Activated CD4-positive, alpha-beta T cell treated with anti-CD3 and anti-CD28 coated beads for 36 hours (primary cell): ENCODE measurements around the gene KDM1B. TPM values are rescaled to one million over a fixed set of nuclear protein-coding genes. Genes with fewer than 3 reads are reported as not detected.

Source experiments
- ATAC-seq: fragments of 200-7000 bp; cut with Tn5 transposase; one replicate; pipeline ENCODE4 v1.10.0; 2021; ENCODE audit warnings: mild to moderate bottlenecking, moderate library complexity
- CTCF ChIA-PET: fragments of 350-600 bp; sonication (Branson Sonifier 250); formaldehyde crosslinking; loops from one replicate; lab custom pipeline; 2021; ENCODE audit warnings: antibody characterized with exemption; lab: Charles Lee
- POLR2A ChIA-PET: fragments of 350-600 bp; sonication (Branson Sonifier 250); formaldehyde crosslinking; loops from one replicate; lab custom pipeline; 2021; ENCODE audit warnings: antibody characterized with exemption, inconsistent platforms; lab: Charles Lee
- DNase-seq: peaks from one replicate; pipeline ENCODE4 v3.0.0-alpha.2; 2020
- H3K27ac Mint-ChIP-seq: one replicate; pipeline ENCODE4 v1.8.0; 2021; ENCODE audit warnings: mixed read lengths
- H3K27me3 Mint-ChIP-seq: one replicate; pipeline ENCODE4 v1.8.0; 2021; ENCODE audit warnings: mixed read lengths
- H3K36me3 Mint-ChIP-seq: one replicate; pipeline ENCODE4 v1.8.0; 2021; ENCODE audit warnings: low read depth, mixed read lengths
- H3K4me1 Mint-ChIP-seq: one replicate; pipeline ENCODE4 v1.8.0; 2021; ENCODE audit warnings: mixed read lengths
- H3K4me3 Mint-ChIP-seq: one replicate; pipeline ENCODE4 v1.8.0; 2021; ENCODE audit warnings: mild to moderate bottlenecking, moderate library complexity, mixed read lengths
- H3K9me3 Mint-ChIP-seq: one replicate; pipeline ENCODE4 v1.8.0; 2021; ENCODE audit warnings: low read depth, mixed read lengths
- intact Hi-C, 2 experiments: fragments of 100-400 bp; cut with DNase I in 1 of 2; cut with micrococcal nuclease in 1 of 2; formaldehyde crosslinking; loops; one replicate each; pipeline versions ENCODE4 v1.14.2 to v1.15.1; 2022 to 2024; cut with DNase I, micrococcal nuclease
- total RNA-seq, 2 experiments: library from RNA; stranded (reverse); gene quantifications; one replicate each; pipeline ENCODE4 v1.2.3, GENCODE V29; 2021

The KDM1B gene
- total RNA-seq, 2 experiments from 2014 or later: 13.4 to 13.9 TPM

DNA sequence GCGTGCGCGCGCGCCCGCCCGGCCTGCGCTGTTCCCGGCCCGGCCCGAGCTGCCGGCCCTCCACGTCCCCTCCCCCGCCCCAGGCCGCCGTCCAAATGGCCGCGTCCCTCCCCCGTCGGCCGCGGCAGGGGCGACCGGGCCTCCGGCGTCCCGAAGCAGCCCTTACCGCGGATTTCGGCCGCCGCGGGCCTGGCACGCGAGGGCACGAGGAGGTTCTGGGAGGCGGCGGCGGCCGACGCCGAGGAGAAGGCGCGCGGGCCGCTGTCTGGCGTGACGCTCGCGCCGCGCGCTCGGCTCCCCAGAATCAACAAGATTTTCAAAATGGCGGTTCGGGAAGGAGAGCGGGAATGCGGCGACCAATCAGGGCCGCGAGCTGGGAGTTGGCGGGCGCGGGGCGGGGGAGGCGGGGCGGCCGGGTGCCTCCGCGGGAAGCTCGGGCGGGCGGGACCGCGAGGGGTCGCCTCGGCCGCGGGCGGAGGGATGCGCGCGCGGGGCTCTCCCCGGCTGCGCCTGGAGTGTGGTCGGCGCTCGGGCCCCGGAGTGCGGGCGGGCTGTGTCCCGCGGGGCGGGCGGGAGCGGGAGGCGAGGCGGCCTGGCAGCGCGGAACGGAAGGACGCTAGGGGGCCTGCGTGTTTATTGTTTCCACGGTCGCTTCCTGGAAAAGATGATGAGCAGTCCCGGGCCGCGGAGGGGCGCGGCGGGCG, 109.1 kb downstream of the KDM1B start, which contains the start of gene DEK:
Gene DEK (minus strand): TSS at position 312 of the 704 bp plus-strand sequence. CDS start 543 bp downstream, outside the sequence.
- Mint-ChIP-seq H3K9me3 (peaks cover 5% of the 10 kb centered on the region), H3K4me1 (peaks cover 48% of the 10 kb centered on the region), H3K4me3 (peak within 1 kb of the TSS; percentile 93), H3K27ac (peak within 1 kb of the TSS; percentile 99), H3K27me3 (no peaks in the 10 kb centered on the region), H3K36me3 (peaks cover 44% of the 10 kb centered on the region)
- DNase-seq: peak; percentile 91
- ChIA-PET POLR2A (interaction anchor here (0.7 kb wide), 1 partner anchor 11 kb away, joined by 3 read pairs; no protein-coding TSS in a partner anchor), CTCF (no interaction called here)
- peak; percentile 55 for ATAC-seq
- intact Hi-C loops: loop anchor here (1.0 to 10.0 kb wide), 10 partner anchors 109 to 1948 kb away; partner anchors contain the start of genes KDM1B (in 2 of the 2), NUP153 (in 2 of the 2), TPMT (in 2 of the 2) and ATXN1 (in 1 of the 2)

DNA sequence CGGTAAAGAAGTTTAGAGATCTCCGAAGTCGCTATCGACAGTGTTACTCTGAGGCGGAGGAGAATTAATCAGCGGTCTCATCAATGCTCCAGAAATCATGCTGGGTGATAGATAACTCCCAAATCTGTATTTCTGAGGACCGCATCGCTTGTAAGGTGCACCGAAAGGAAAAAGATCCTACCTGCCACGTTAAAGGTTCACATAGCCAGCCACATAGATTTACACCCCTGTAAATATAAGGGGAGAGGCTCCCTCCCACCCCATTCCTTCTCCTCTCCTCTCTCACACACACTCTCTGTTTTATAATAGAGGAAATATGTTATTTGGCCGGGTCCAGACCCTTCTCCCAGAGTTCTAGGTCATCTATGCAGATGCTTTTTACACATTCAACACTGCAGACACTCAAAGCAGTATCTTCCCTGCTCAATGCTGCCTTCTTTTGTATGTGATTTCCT, 109.7 kb downstream of the KDM1B start:
- H3K9me3 Mint-ChIP-seq: peaks cover 5% of the 10 kb centered on the region
- DNase-seq (no peak), ATAC-seq (no peak)
- peak overlapping the region; percentile 93 for H3K4me3 Mint-ChIP-seq
- ChIA-PET CTCF (interaction anchor here (0.7 to 1.0 kb wide), 2 partner anchors 10 to 667 kb away, joined by 3 to 4 read pairs; no protein-coding TSS in a partner anchor), POLR2A (interaction anchor here (0.7 kb wide), 1 partner anchor 10 kb away, joined by 3 read pairs; no protein-coding TSS in a partner anchor)
- peaks cover 42% of the 10 kb centered on the region for H3K4me1 Mint-ChIP-seq
- H3K36me3 Mint-ChIP-seq: peaks cover 38% of the 10 kb centered on the region
- H3K27me3 Mint-ChIP-seq: no peaks in the 10 kb centered on the region
- intact Hi-C loops: loop anchor here (1.0 to 10.0 kb wide), 10 partner anchors 110 to 1947 kb away; partner anchors contain the start of genes KDM1B (in 2 of the 2), NUP153 (in 2 of the 2), TPMT (in 2 of the 2) and ATXN1 (in 1 of the 2)
- peak overlapping the region; percentile 95 for H3K27ac Mint-ChIP-seq

DNA sequence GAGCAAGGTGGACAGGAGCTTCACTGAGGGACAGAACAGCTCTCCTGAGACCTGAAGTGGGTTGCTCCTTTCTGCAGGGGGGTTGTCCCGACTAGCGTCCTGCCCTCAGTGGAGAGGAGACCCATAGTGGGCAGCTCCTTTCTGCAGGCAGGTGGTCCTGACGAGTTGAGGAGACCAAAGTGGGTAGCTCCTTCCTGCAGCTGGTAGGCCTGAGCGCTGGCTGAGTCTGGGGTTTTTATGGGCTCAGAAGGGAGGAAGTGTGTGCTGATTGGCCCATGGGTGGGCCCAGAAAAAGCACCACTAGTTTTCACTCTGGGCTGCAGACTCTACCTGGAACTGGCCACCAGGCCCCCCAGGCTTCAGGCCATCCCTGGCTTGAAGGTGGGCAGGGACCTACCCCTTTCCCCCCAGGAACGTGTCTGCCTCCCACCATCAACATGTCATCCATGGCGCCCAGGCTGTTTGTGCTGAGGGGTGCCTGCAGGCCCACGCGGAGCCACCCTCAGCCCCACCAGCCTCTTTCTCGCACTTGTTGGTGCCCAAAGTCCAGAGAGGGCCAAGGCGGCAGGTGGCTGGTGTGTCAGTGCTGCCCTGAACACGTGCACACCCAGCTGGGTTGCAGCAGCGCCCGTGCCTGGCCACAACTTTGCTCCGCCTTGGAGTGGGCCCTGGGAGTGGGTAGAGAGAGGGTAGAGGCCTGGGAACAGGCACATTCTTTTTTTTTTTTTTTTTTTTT, 110.7 kb downstream of the KDM1B start:
- peak overlapping the region; percentile 93 for H3K4me3 Mint-ChIP-seq
- POLR2A ChIA-PET: interaction anchor here (0.6 kb wide), 1 partner anchor 114 kb away, joined by 6 read pairs; no protein-coding TSS in a partner anchor
- DNase-seq: peak; percentile 32
- intact Hi-C loops: loop anchor here in 1 of 2 experiments (10.0 kb wide), 1 partner anchor 1251 kb away; no protein-coding TSS in a partner anchor
- ATAC-seq: no peak
- H3K9me3 Mint-ChIP-seq: peaks cover 5% of the 10 kb centered on the region
- H3K27me3 Mint-ChIP-seq: no peaks in the 10 kb centered on the region
- peaks cover 29% of the 10 kb centered on the region for H3K36me3 Mint-ChIP-seq
- H3K27ac Mint-ChIP-seq: peak overlapping the region; percentile 95
- CTCF ChIA-PET: interaction anchor here (0.7 to 1.0 kb wide), 2 partner anchors 9 to 668 kb away, joined by 3 to 4 read pairs; no protein-coding TSS in a partner anchor
- H3K4me1 Mint-ChIP-seq: peaks cover 32% of the 10 kb centered on the region

DNA sequence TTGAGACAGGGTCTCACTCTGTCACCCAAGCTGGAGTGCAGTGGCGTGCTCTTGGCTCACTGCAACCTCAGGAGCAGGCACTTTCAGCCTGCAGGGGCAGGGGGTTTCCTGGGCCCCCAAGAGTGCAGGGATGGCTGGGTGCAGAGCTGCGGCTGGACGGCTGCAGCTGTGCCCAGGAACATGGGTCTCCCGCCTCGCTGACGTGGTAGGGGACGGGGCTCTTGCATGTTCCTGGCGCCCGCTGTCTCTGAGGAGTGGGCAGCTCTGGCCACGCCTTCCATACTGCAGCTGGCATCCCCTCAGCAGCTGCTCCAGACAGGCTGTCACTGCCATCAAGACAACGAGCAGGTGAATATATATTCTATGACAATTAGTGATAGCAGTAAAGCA, 111.3 kb downstream of the KDM1B start:
- Mint-ChIP-seq H3K27me3 (no peaks in the 10 kb centered on the region), H3K9me3 (peaks cover 5% of the 10 kb centered on the region), H3K4me1 (peaks cover 26% of the 10 kb centered on the region), H3K36me3 (peaks cover 23% of the 10 kb centered on the region), H3K4me3 (no peak overlapping the region), H3K27ac (no peak overlapping the region)
- ChIA-PET POLR2A (no interaction called here), CTCF (interaction anchor here (1.2 kb wide), 1 partner anchor 239 kb away, joined by 3 read pairs; no protein-coding TSS in a partner anchor)
- intact Hi-C loops: loop anchor here in 1 of 2 experiments (10.0 kb wide), 1 partner anchor 1252 kb away; no protein-coding TSS in a partner anchor
- ATAC-seq (no peak), DNase-seq (no peak)

DNA sequence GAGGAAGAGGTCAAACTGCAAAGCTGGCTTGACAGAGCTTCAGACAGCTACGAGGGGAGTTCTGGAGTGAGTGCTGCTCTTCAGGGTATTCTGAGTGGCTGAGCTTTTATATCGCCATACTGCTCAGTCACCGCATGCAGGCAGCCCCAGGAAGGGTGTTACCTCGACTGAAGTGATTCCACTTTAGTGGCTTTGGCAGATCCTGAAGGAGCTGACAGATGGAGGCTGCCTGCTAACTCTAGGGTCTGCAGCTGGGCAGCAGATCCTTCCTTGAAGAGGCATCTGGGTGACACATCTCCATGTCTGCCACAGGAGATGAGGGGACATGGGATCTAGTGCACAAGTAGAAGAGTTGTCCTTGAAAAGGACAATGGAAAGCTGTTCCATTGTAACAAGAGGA, 112.8 kb downstream of the KDM1B start:
- POLR2A ChIA-PET: no interaction called here
- Mint-ChIP-seq H3K36me3 (peaks cover 9% of the 10 kb centered on the region), H3K27ac (no peak overlapping the region), H3K27me3 (peaks cover 2% of the 10 kb centered on the region), H3K4me1 (peaks cover 12% of the 10 kb centered on the region), H3K9me3 (peaks cover 5% of the 10 kb centered on the region), H3K4me3 (no peak overlapping the region)
- CTCF ChIA-PET: no interaction called here
- intact Hi-C loops: loop anchor here in 1 of 2 experiments (10.0 kb wide), 1 partner anchor 1253 kb away; no protein-coding TSS in a partner anchor
- no peak for DNase-seq
- no peak for ATAC-seq

- POLR2A ChIA-PET: no interaction called here
- peaks cover 11% of the 10 kb centered on the region for H3K4me1 Mint-ChIP-seq
Observed at GRCh38 chr6:18269253-18269652, 114.0 kb downstream of the KDM1B start.

GRCh38 chr6:18269717-18270116, 114.5 kb downstream of the KDM1B start:
- peaks cover 3% of the 10 kb centered on the region for H3K27me3 Mint-ChIP-seq
- DNase-seq (no peak), ATAC-seq (no peak)
- H3K4me1 Mint-ChIP-seq: peaks cover 11% of the 10 kb centered on the region
- no peak overlapping the region for H3K27ac Mint-ChIP-seq
- H3K9me3 Mint-ChIP-seq: peaks cover 5% of the 10 kb centered on the region
- no peak overlapping the region for H3K4me3 Mint-ChIP-seq
- intact Hi-C loops: loop anchor here in 1 of 2 experiments (10.0 kb wide), 1 partner anchor 1255 kb away; no protein-coding TSS in a partner anchor
- CTCF ChIA-PET: no interaction called here
- H3K36me3 Mint-ChIP-seq: peaks cover 1% of the 10 kb centered on the region
- POLR2A ChIA-PET: no interaction called here

More at GRCh38 chr6:18269253-18269652, 114.0 kb downstream of the KDM1B start:
- H3K27ac Mint-ChIP-seq: no peak overlapping the region
- CTCF ChIA-PET: no interaction called here
- H3K27me3 Mint-ChIP-seq: peaks cover 3% of the 10 kb centered on the region
- H3K36me3 Mint-ChIP-seq: peaks cover 1% of the 10 kb centered on the region
- peaks cover 5% of the 10 kb centered on the region for H3K9me3 Mint-ChIP-seq
- intact Hi-C loops: loop anchor here in 1 of 2 experiments (10.0 kb wide), 1 partner anchor 1254 kb away; no protein-coding TSS in a partner anchor
- DNase-seq: no peak
- no peak overlapping the region for H3K4me3 Mint-ChIP-seq
- no peak for ATAC-seq

DNA sequence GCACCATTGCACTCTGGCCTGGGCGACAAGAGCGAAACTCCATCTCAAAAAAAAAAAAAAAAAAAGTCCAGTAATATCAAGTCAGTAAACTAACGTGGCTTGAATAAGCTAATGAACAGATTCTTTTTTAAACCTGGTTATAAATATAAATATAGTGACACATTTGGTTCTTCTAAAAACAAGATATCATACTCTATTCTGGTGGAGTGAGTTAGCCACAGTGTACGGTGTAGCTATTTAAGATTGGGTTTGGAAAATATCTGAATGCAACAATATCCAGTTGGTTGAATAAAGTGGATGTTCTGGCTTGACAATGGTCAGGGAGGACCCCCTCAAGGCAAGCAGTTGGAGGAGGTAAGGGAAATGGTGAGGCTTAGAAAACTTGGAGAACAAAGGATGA, 115.0 kb downstream of the KDM1B start:
- H3K27ac Mint-ChIP-seq: no peak overlapping the region
- DNase-seq: no peak
- no peak overlapping the region for H3K4me3 Mint-ChIP-seq
- peaks cover under 1% of the 10 kb centered on the region for H3K36me3 Mint-ChIP-seq
- intact Hi-C loops: no loop called here
- ChIA-PET POLR2A (no interaction called here), CTCF (no interaction called here)
- no peak for ATAC-seq
- peaks cover 4% of the 10 kb centered on the region for H3K9me3 Mint-ChIP-seq
- peaks cover 6% of the 10 kb centered on the region for H3K4me1 Mint-ChIP-seq
- H3K27me3 Mint-ChIP-seq: peaks cover 7% of the 10 kb centered on the region

Other genes starting within 250 kb of the KDM1B start
- gene KIF13A, start 167.8 kb upstream of the KDM1B start, total RNA-seq: under 1 TPM in 1 of 2 experiments, not detected in 1; 0.07 TPM
- under 1 TPM; 0.11 to 0.16 TPM for gene NHLRC1, start 32.7 kb upstream of the KDM1B start, total RNA-seq
- gene TPMT, start 345 bp upstream of the KDM1B start, total RNA-seq: 1 to 10 TPM; 4.9 to 5.3 TPM
- gene DEK, start 109.1 kb downstream of the KDM1B start, total RNA-seq: 100 to 1,000 TPM; 201 to 273 TPM
- 1 to 10 TPM; 3.4 to 3.9 TPM for gene RNF144B, start 231.9 kb downstream of the KDM1B start, total RNA-seq